H9 (cell line): ENCODE results near the gene ZYG11A. TPM values are rescaled to one million over a fixed set of nuclear protein-coding genes. Genes with fewer than 3 reads are reported as not detected.
"Not testable (repeated sequence)": the region's sequence is repeated elsewhere in the genome, so short reads cannot be mapped to it uniquely, and the experiment has no call there.

Source experiments
- DNase-seq: peaks from one replicate; pipeline ENCODE4 v3.0.0-alpha.2; 2017
- H2AFZ ChIP-seq: one replicate; pipeline ENCODE4 v1.6.1; 2013; ENCODE audit warnings: mild to moderate bottlenecking, low read length, control low read depth, moderate library complexity
- H2AK5ac ChIP-seq: 2 replicates; pipeline ENCODE4 v1.6.1; 2013; ENCODE audit warnings: low read length, control low read depth, mixed read lengths; ENCODE audit not compliant: insufficient read length
- H2BK120ac ChIP-seq: one replicate; pipeline ENCODE4 v1.6.1; 2013; ENCODE audit warnings: low read depth, mild to moderate bottlenecking, low read length, control low read depth, inconsistent platforms; ENCODE audit not compliant: poor library complexity, severe bottlenecking
- H2BK12ac ChIP-seq: 2 replicates; pipeline ENCODE4 v1.6.1; 2013; ENCODE audit warnings: low read length, control low read depth, mixed read lengths, low read depth; ENCODE audit not compliant: insufficient read length
- H2BK15ac ChIP-seq: 2 replicates; pipeline ENCODE4 v1.6.1; 2013; ENCODE audit warnings: low read depth, low read length, control low read depth
- H2BK20ac ChIP-seq: one replicate; pipeline ENCODE4 v1.6.1; 2013; ENCODE audit warnings: low read depth, mild to moderate bottlenecking, low read length, control low read depth, inconsistent platforms; ENCODE audit not compliant: poor library complexity, severe bottlenecking
- H2BK5ac ChIP-seq: 2 replicates; pipeline ENCODE4 v1.6.1; 2013; ENCODE audit warnings: low read length, control low read depth, mixed read lengths; ENCODE audit not compliant: insufficient read length
- H3K14ac ChIP-seq: 2 replicates; pipeline ENCODE4 v1.6.1; 2013; ENCODE audit warnings: low read length, control low read depth; ENCODE audit not compliant: insufficient read depth
- H3K18ac ChIP-seq: 2 replicates; pipeline ENCODE4 v1.6.1; 2013; ENCODE audit warnings: low read depth, mild to moderate bottlenecking, mixed read lengths, low read length, control low read depth; ENCODE audit not compliant: insufficient read length
- H3K23ac ChIP-seq: 2 replicates; pipeline ENCODE4 v1.6.1; 2013; ENCODE audit warnings: low read length, control low read depth, mixed read lengths, low read depth; ENCODE audit not compliant: insufficient read length
- H3K23me2 ChIP-seq: 2 replicates; pipeline ENCODE4 v1.6.1; 2013; ENCODE audit warnings: low read depth, mild to moderate bottlenecking, mixed read lengths, low read length, control low read depth; ENCODE audit not compliant: insufficient read length, poor library complexity, severe bottlenecking
- H3K27ac ChIP-seq: 2 replicates; pipeline ENCODE4 v1.5.1; 2013; ENCODE audit warnings: low read length, control low read depth, mixed read lengths, low read depth; ENCODE audit not compliant: insufficient read length
- H3K27me3 ChIP-seq: 2 replicates; pipeline ENCODE4 v1.6.1; 2013; ENCODE audit warnings: low read length, control low read depth, inconsistent platforms; ENCODE audit not compliant: insufficient read depth
- H3K4ac ChIP-seq: 2 replicates; pipeline ENCODE4 v1.6.1; 2013; ENCODE audit warnings: low read depth, mild to moderate bottlenecking, control low read depth, inconsistent platforms, low read length, moderate library complexity
- H3K4me1 ChIP-seq: 2 replicates; pipeline ENCODE4 v1.6.1; 2013; ENCODE audit warnings: low read length, control low read depth, inconsistent platforms; ENCODE audit not compliant: insufficient read depth
- H3K4me2 ChIP-seq: 2 replicates; pipeline ENCODE4 v1.6.1; 2013; ENCODE audit warnings: low read length, control low read depth, mixed read lengths; ENCODE audit not compliant: insufficient read length, insufficient read depth
- H3K56ac ChIP-seq: 2 replicates; pipeline ENCODE4 v1.6.1; 2013; ENCODE audit warnings: low read depth, mild to moderate bottlenecking, mixed read lengths, low read length, control low read depth; ENCODE audit not compliant: insufficient read length
- H3K79me1 ChIP-seq: 2 replicates; pipeline ENCODE4 v1.6.1; 2013; ENCODE audit warnings: low read depth, mild to moderate bottlenecking, moderate library complexity, low read length, control low read depth, inconsistent platforms; ENCODE audit not compliant: insufficient read depth, poor library complexity, severe bottlenecking
- H3K79me2 ChIP-seq: 2 replicates; pipeline ENCODE4 v1.6.1; 2013; ENCODE audit warnings: low read length, control low read depth, inconsistent platforms; ENCODE audit not compliant: insufficient read depth
- H3K9ac ChIP-seq: 2 replicates; pipeline ENCODE4 v1.6.1; 2013; ENCODE audit warnings: low read length, control low read depth, mixed read lengths; ENCODE audit not compliant: insufficient read length; ENCODE audit errors: extremely low read depth
- H3K9me3 ChIP-seq: one replicate; pipeline ENCODE4 v1.6.1; 2013; ENCODE audit warnings: low read depth, low read length, inconsistent platforms; ENCODE audit not compliant: control insufficient read depth
- H3T11ph ChIP-seq: one replicate; pipeline ENCODE4 v1.6.1; 2013; ENCODE audit warnings: mild to moderate bottlenecking, low read length, control low read depth, inconsistent platforms
- H4K20me1 ChIP-seq: one replicate; pipeline ENCODE4 v1.6.1; 2013; ENCODE audit not compliant: control insufficient read depth, insufficient read length, insufficient read depth
- H4K5ac ChIP-seq: 2 replicates; pipeline ENCODE4 v1.6.1; 2013; ENCODE audit warnings: low read depth, mild to moderate bottlenecking, mixed read lengths, low read length, control low read depth; ENCODE audit not compliant: insufficient read length
- H4K8ac ChIP-seq: replicated peaks from 2 replicates; pipeline ENCODE4 v1.6.1; 2013; ENCODE audit warnings: low read length, control low read depth, mixed read lengths, low read depth; ENCODE audit not compliant: insufficient read length
- H4K91ac ChIP-seq: 2 replicates; pipeline ENCODE4 v1.6.1; 2013; ENCODE audit warnings: low read depth, mild to moderate bottlenecking, moderate library complexity, mixed read lengths, low read length, control low read depth; ENCODE audit not compliant: insufficient read length
- H3K27ac Mint-ChIP-seq, 3 experiments: 2 replicates in 2 of 3; 3 replicates in 1 of 3; pipeline ENCODE4 v1.8.0; 2020 to 2021; ENCODE audit warnings: mixed read lengths in 3 of 3, mild to moderate bottlenecking in 1 of 3, moderate library complexity in 1 of 3
- H3K27me3 Mint-ChIP-seq: 2 replicates; pipeline ENCODE4 v1.8.0; 2021; ENCODE audit warnings: low read depth, mild to moderate bottlenecking, moderate library complexity, mixed read lengths
- H3K36me3 Mint-ChIP-seq, 3 experiments: 2 replicates in 2 of 3; 3 replicates in 1 of 3; pipeline ENCODE4 v1.8.0; 2020 to 2021; ENCODE audit warnings: low read depth in 3 of 3, mixed read lengths in 3 of 3; ENCODE audit not compliant: insufficient read depth in 1 of 3
- H3K4me1 Mint-ChIP-seq, 2 experiments: 2 replicates each; pipeline ENCODE4 v1.8.0; 2020; ENCODE audit warnings: mixed read lengths in 2 of 2
- H3K4me3 Mint-ChIP-seq, 2 experiments: 2 replicates in 1 of 2; 3 replicates in 1 of 2; pipeline ENCODE4 v1.8.0; 2020 to 2021; ENCODE audit warnings: mild to moderate bottlenecking in 2 of 2, mixed read lengths in 2 of 2, moderate library complexity in 1 of 2
- H3K9me3 Mint-ChIP-seq, 2 experiments: 2 replicates in 1 of 2; 3 replicates in 1 of 2; pipeline ENCODE4 v1.8.0; 2020; ENCODE audit warnings: mild to moderate bottlenecking in 2 of 2, mixed read lengths in 2 of 2, moderate library complexity in 1 of 2
- CTCF ChIP-seq: fragments of 200-600 bp; sonication (generic); conservative IDR thresholded peaks from 3 replicates; pipeline ENCODE4 v1.8.0; 2021; ENCODE audit warnings: antibody characterized with exemption, mild to moderate bottlenecking
- WGBS: extraction: QIAGEN DNeasy Blood & Tissue Kit; methylation state at CpG from one replicate; pipeline ENCODE4 v1.1.7; 2013; ENCODE audit warnings: missing lambda C conversion rate, low lambda C conversion rate, mixed read lengths; ENCODE audit not compliant: insufficient read length; ENCODE audit errors: extremely low coverage; 5-methylcytosine and 5-hydroxymethylcytosine counted together
- total RNA-seq: library from RNA; stranded (reverse); gene quantifications from 2 replicates; pipeline ENCODE4 v1.2.1, GENCODE V29; 2021

Gene ZYG11A
- total RNA-seq, 1 experiment from 2014 or later = 2.1 TPM

- Histone ChIP-seq H3K27me3 (no peaks in the 10 kb centered on the region), H3K9ac (no peak overlapping the region), H2AFZ (no peak overlapping the region), H4K91ac (no peak overlapping the region), H3K79me1 (no peaks in the 10 kb centered on the region), H3K4ac (no peak overlapping the region), H3K27ac (no peak overlapping the region), H3K9me3 (no peaks in the 10 kb centered on the region), H2BK120ac (no peak overlapping the region), H2BK12ac (no peak overlapping the region), H3K14ac (no peak overlapping the region), H2BK15ac (no peak overlapping the region), H3K18ac (no peak overlapping the region), H3K4me1 (no peaks in the 10 kb centered on the region), H3K23me2 (no peaks in the 10 kb centered on the region), H3K79me2 (no peaks in the 10 kb centered on the region), H3K56ac (no peak overlapping the region), H4K20me1 (no peaks in the 10 kb centered on the region), H3K23ac (no peak overlapping the region), H3T11ph (no peak overlapping the region), H2BK20ac (no peak overlapping the region), H4K5ac (no peak overlapping the region), H2BK5ac (no peak overlapping the region), H4K8ac (no peak overlapping the region), H3K4me2 (no peak overlapping the region), H2AK5ac (no peak overlapping the region)
- Mint-ChIP-seq H3K36me3 (peaks cover 8 to 33% (median 25%) of the 10 kb centered on the region in 3 experiments; a peak in 6 of 7 replicates), H3K4me3 (no peak overlapping the region), H3K27ac (no peak overlapping the region), H3K4me1 (no peaks in the 10 kb centered on the region), H3K27me3 (no peaks in the 10 kb centered on the region), H3K9me3 (no peaks in the 10 kb centered on the region)
- TF ChIP-seq CTCF = no peak
- WGBS = no CpG with 5 or more reads among the region's 2 CpGs
- no peak for DNase-seq
Observed at GRCh38 chr1:52814465-52814864, 28.1 kb upstream of the ZYG11A start.

GRCh38 chr1:52820830-52821229 lies 21.7 kb upstream of the ZYG11A start:
- not testable (repeated sequence) for H3K4me2 ChIP-seq, H3K23me2 ChIP-seq, H3K9me3 Mint-ChIP-seq, H3K9ac ChIP-seq, H4K20me1 ChIP-seq, H2BK20ac ChIP-seq, H3K4me1 Mint-ChIP-seq, H3K9me3 ChIP-seq, H3K27ac Mint-ChIP-seq, H3K4me3 Mint-ChIP-seq, H2BK120ac ChIP-seq, H4K5ac ChIP-seq, H2BK5ac ChIP-seq, H2AK5ac ChIP-seq, DNase-seq, H3K79me1 ChIP-seq, H3T11ph ChIP-seq, H3K27me3 Mint-ChIP-seq, H2BK12ac ChIP-seq, H3K79me2 ChIP-seq, H3K27ac ChIP-seq, H3K14ac ChIP-seq, H3K4me1 ChIP-seq, H3K56ac ChIP-seq, H4K91ac ChIP-seq, H3K18ac ChIP-seq, H2BK15ac ChIP-seq, H4K8ac ChIP-seq, H3K27me3 ChIP-seq, H2AFZ ChIP-seq, H3K23ac ChIP-seq, H3K4ac ChIP-seq
- peaks cover 7 to 22% (median 15%) of the 10 kb centered on the region in 3 experiments for H3K36me3 Mint-ChIP-seq
- WGBS = no CpG with 5 or more reads among the region's 5 CpGs
